DMS79 (cell line): ENCODE results near the gene SLC27A4.
A peak's percentile ranks its signal among the peaks of the same experiment; 100 is the strongest.

Experiments used
- DNase-seq: peaks from one replicate; lab custom pipeline; 2025; lab: John Stamatoyannopoulos, UW

Gene SLC27A4

DNA sequence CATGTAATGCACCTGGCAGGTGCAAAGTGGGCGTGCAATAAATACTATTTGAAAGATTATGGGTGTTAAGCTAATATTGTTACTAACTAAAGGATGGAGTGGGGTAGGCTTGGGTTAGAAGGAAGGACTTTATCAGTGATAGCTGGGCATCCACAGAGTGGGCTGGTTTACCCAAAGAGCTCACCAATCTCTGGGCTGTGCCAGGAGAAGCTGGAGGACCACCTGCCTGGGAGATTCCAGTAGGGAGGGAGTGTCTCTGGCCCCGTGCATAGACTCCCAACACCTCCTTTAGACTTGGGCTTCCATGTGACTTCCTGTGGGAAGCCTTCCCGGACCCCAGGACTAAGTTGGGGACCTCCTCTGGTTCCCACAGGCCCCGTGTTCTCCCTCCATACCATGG lies 25.2 kb downstream of the SLC27A4 start:
- DNase-seq = no peak

- DNase-seq = no peak
Observed at GRCh38 chr9:128369024-128369706, 28.8 kb downstream of the SLC27A4 start.

DNA sequence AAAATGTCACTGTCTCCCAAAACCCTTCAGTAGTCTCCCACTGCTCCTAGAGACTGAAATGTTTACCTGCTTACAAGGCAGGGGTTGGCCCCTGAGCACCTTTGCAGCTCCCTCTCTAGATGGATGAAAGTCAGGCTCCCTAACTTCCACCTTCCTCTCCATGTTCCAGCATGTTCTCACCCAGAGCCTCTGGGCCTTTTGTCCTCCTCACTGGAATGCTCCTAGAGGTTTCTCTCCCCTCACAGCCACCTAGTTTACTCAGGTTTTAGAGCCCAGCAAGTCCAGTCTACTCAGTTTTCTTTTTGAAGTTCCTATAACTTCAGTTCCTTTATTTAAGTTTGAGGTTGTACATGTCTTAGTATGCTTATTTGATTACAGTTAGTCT lies 30.0 kb downstream of the SLC27A4 start:
- no peak for DNase-seq

DNA sequence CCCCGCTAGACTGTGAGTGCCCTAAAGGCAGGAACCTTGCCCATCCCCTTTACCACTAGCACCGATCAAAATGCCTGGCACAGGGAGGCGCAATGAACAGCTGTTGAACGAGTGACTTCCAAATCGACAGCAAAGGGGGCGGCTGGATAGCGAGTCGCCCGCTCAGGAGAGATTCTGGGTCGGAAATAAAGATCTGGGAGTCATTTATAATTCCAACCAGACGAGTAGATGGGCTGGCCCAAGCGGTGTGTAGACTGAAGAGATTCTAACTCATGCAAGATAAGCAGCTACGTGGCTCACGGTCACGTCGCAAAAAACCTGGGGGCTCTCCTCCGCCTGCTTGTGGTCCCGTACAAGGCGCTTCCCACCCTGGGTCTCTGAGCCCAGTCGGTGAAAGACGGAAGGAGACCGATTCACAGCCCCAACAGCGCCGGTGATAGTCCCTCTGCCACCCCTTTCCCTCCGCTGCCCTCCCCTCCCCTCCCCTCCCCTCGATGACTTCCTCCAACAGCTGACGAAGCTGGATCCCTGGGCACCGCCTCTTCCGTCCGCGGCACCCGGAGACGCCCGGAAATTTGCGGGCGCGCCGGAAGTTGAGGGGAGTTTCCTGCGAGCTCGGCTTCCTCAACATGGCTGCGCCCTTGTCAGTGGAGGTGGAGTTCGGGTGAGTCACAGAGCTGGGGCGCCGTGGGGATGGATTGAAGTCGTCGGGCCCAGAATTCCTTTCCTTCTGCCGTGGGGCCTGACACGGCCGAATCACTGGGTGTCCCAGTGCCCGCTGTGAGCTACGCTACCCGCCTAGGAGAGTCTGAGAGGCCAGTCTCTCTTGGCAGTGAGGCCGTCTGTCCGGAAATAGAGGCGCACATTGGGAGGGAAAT lies 30.7 kb downstream of the SLC27A4 start, which contains the start of gene URM1:
TSS of gene URM1 (plus strand) at position 623 of the 878 bp plus-strand sequence. CDS start at position 630, 7 bp downstream.
- DNase-seq = peak; percentile 94

GRCh38 chr9:128371630-128372117 lies 31.3 kb downstream of the SLC27A4 start:
- DNase-seq = no peak

DNA sequence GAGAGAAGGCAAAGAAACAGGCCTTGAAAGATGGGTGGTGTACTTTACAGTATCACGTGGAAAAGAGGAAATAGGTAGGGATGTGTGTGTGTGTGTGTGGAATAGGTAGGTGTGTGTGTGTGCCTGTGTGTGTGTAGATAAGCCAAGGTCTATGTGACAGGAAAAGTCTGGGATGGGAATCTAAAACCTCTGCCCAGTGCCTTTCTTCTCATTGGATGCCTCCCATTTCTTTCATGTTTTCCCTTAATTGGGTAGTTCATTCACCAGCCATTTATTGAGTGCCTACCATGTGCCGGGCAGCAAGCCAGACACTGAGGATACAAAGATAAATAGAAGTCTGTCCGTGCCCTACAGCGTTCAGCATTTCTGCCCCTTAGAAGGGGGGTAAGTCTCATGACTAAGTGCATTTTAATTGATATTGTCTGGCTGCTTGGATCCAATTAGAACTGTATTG lies 31.9 kb downstream of the SLC27A4 start:
- no peak for DNase-seq

- DNase-seq = no peak
Observed at GRCh38 chr9:128372784-128373183, 32.5 kb downstream of the SLC27A4 start.

GRCh38 chr9:128374221-128374675 lies 33.9 kb downstream of the SLC27A4 start:
- DNase-seq = no peak

DNA sequence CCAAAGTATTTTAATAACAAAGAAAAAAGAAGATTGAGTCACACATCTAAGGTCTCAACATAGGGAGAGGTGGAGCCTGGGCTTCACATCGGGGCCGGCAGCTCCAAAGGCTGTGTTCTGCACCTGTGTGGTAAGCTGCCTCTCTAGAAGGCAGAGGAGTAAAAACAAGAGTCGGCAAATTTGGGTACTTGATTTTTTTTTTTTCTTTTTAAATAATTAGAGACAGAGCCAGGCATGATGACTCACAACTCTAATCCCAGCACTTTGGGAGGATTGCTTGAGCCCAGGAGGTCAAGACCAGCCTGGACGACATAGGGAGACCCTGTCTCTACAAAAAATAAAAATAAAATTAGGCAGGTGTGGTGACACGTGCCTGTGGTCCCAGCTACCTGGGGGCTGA lies 35.5 kb downstream of the SLC27A4 start:
- DNase-seq = no peak

GRCh38 chr9:128382261-128382660 lies 41.9 kb downstream of the SLC27A4 start:
- DNase-seq = peak; percentile 74

DNA sequence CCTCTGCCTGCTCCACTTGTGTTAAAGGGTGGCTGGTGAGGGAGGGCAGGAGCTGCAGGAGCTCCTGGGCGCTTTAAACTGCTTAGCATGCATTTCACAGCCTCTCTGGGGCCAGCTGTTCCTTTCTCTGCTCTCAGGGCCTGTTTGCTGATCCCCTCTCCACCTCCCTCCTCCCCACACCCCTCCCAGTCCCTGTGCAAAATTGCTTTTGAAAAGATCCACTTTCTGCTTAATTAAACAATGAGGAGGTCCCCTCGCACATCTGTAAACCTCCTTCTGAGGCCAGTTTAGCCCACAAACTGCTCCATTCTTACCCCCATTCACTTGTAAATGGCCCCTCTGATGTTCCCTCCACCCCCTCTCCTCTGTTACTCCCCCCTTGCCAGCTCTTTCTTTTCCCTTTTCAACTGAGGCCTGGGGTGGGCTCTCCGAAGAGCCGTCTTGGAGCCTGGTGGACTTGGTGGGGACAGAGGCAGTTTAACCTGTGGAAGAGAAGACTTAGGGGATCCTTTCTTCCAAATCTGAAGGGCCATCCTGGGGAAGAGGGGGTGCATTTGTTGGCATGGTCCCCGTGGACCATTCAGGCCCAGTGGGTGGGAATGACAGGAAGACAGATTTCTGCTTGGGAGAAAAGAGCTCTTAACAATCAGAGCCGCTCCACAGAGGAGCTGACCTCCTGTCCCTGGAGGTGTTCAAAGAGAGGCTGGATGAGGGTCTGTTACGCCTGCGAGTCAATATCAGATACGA lies 42.9 kb downstream of the SLC27A4 start:
- DNase-seq = peak; percentile 90

DNA sequence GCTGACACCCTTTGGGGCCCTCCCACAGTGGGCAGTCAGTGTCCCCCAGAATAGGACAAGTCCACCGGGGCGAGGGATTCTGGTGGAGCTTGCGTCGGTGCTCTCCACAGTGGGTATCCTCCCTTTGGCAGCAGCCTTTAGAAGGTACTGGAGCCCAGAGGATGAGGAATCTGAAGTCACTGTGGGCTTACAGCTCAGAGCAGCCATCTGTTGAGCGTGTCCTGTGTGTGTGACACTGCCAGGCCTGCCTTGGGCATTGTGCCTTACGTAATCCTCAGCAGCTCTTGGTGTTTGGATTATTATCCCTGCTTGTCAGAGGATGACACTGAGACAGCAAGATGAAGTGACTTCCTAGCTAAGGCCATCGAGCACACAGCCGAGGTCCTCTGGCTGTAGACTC lies 43.5 kb downstream of the SLC27A4 start:
- no peak for DNase-seq

GRCh38 chr9:128384801-128385495 lies 44.6 kb downstream of the SLC27A4 start:
- DNase-seq = no peak

DNA sequence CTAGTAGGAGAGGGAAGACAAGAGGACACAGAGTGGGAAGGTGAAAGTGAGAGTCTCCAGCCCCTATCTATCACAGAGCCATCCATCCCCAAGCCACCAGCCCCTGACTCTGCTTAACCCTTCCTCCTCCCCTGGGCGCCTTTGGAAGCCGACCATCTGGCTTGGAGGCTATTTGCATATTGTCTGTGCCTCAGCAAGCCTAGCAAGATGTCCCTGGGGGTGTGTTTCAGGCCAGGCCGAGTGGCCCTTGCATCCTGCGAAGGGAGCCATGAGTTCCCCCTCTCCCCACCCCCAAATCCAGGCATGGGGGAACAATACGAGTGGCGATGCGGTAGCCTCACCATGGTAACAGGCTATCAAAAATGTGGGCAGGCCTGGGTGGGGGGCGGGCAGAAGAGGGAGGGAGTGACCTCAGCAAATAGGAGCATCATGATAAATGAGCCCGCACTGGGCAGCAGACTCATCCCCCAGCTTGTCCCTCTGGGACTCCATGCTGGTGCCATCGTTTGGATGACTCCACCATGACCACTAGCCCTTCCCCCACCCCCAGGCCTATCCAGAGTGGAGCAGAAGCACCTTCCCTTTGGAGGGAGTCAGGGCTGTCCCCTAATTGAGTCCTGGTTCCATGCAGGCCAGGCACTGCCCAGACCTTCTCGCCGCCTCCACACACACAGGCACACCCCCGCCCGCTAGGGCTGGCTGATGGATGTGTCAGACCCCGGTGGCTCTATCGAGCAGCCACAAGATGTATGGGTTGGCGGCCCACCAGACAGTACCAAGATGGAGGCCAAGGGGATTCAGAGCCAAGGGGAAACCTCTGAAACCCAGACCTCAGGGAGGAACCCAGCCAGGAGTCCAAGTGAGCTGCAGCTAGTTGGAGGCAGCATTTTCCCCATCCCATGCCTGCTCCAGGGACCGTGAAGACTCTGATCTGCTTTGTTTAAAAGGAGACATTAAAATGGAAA lies 45.5 kb downstream of the SLC27A4 start:
- DNase-seq = no peak

DNA sequence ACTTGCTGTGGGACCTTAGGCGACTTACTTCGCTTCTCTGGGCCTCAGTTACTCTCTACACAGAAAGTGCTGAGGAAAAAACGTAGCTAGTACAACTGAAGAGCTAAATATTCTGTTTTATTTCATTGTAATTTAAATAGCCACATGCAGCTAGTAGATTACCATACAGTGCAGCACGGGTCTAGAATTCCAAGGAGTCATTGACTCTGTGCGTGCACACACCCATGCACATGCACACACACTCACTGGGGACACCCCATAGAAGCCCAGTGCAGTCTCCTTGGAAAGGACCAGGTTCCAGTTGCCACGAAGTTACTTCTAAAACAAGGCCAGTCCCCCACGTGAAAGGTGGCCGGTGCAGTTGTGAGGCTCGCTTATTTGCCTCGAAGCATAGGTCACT lies 47.8 kb downstream of the SLC27A4 start:
- DNase-seq = no peak

DNA sequence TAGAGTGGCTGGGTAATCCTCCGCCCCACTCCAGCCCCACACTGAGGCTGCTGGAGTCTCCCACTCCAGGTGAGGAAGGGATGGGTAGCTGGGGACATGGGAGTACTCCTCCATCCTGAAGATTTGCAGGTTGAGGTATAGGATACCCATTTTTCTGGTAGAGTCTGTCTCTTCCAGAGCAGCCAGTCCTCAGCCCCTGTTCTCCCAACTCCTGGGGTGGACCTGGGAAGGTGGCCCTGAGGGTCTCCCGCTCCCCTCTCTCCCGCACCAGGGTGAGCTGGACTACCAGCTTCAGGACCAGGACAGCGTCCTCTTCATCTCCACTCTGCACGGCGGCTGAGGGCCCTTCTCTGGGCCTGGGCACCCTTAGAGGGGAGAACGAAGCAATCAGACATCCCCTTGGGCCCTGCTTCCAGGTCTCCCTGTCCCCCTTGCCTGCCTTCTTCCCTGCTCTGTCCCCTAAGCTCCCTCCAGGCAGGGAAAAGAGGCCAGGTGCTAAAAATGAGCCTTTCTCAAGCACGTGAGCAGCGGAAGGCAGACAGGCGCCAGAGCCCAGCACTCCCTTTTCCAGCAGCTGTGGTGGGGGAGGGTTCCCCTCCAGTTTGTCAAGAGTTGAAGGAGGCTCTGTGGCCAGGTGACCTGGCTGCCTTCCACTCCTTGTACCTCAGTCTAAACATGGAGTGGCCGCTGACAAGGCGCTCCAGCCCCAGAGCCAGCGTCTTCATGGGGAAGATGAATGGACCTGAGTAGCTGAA lies 49.2 kb downstream of the SLC27A4 start:
- DNase-seq = peak; percentile 95

- DNase-seq = no peak
Observed at GRCh38 chr9:128390150-128390812, 50.0 kb downstream of the SLC27A4 start.

GRCh38 chr9:128390813-128391711 lies 50.7 kb downstream of the SLC27A4 start:
- no peak for DNase-seq
